NOMO-1 treated with dmso at 0.1 percent for 144 hours (cell line): ENCODE results near the gene NMRAL1.

Experiments used
- DNase-seq: peaks from one replicate; lab custom pipeline; 2025; ENCODE audit not compliant: unreplicated experiment; lab: John Stamatoyannopoulos, UW

NMRAL1 gene

GRCh38 chr16:4505356-4506147 is 31.1 kb upstream of the NMRAL1 start:
- peak; percentile 93 for DNase-seq

- no peak for DNase-seq
Measured at GRCh38 chr16:4501071-4501478, 26.6 kb upstream of the NMRAL1 start.

- no peak for DNase-seq
Measured at GRCh38 chr16:4500272-4500671, 25.8 kb upstream of the NMRAL1 start.

GRCh38 chr16:4499196-4499555 is 24.8 kb upstream of the NMRAL1 start:
- DNase-seq, result no peak

GRCh38 chr16:4498546-4499195 is 24.2 kb upstream of the NMRAL1 start:
- no peak for DNase-seq

- no peak for DNase-seq
Measured at GRCh38 chr16:4496305-4496704, 21.9 kb upstream of the NMRAL1 start.

GRCh38 chr16:4495766-4496165 is 21.3 kb upstream of the NMRAL1 start:
- no peak for DNase-seq

- no peak for DNase-seq
Measured at GRCh38 chr16:4494746-4495490, 20.5 kb upstream of the NMRAL1 start.

- no peak for DNase-seq
Measured at GRCh38 chr16:4491898-4492297, 17.5 kb upstream of the NMRAL1 start.

GRCh38 chr16:4489030-4489429 is 14.6 kb upstream of the NMRAL1 start:
- DNase-seq, result no peak

- DNase-seq, result no peak
Measured at GRCh38 chr16:4488499-4488967, 14.1 kb upstream of the NMRAL1 start.

- no peak for DNase-seq
Measured at GRCh38 chr16:4487955-4488498, 13.6 kb upstream of the NMRAL1 start.

GRCh38 chr16:4486126-4486893 is 11.9 kb upstream of the NMRAL1 start:
- no peak for DNase-seq

- no peak for DNase-seq
Measured at GRCh38 chr16:4481963-4482362, 7.5 kb upstream of the NMRAL1 start.

GRCh38 chr16:4481526-4481925 is 7.1 kb upstream of the NMRAL1 start:
- DNase-seq, result no peak

GRCh38 chr16:4477966-4478365 is 3.5 kb upstream of the NMRAL1 start:
- DNase-seq, result no peak

GRCh38 chr16:4475880-4476788 is 1.7 kb upstream of the NMRAL1 start, which contains the start of gene HMOX2:
TSS of gene HMOX2 (plus strand) at chr16:4476398. CDS start at chr16:4505525, 29,127 bp downstream.
- peak; percentile 94 for DNase-seq

- no peak for DNase-seq
Measured at GRCh38 chr16:4472880-4473279, 1.5 kb downstream of the NMRAL1 start.

- no peak for DNase-seq
Measured at GRCh38 chr16:4471869-4472268, 2.6 kb downstream of the NMRAL1 start.

- no peak for DNase-seq
Measured at GRCh38 chr16:4468972-4469371, 5.5 kb downstream of the NMRAL1 start.
